ENCODE measurements around the gene EPG5.
"Not testable (repeated sequence)": the region's sequence is repeated elsewhere in the genome, so short reads cannot be mapped to it uniquely, and the experiment has no call there.

Gene EPG5

GRCh38 chr18:45836242-45837205 is 130.6 kb downstream of the EPG5 start:
- DNase-seq: no peak

- no peak for DNase-seq
Observed at GRCh38 chr18:45835057-45835636, 132.0 kb downstream of the EPG5 start.

- no peak for DNase-seq
Observed at GRCh38 chr18:45834306-45834705, 132.8 kb downstream of the EPG5 start.

DNA sequence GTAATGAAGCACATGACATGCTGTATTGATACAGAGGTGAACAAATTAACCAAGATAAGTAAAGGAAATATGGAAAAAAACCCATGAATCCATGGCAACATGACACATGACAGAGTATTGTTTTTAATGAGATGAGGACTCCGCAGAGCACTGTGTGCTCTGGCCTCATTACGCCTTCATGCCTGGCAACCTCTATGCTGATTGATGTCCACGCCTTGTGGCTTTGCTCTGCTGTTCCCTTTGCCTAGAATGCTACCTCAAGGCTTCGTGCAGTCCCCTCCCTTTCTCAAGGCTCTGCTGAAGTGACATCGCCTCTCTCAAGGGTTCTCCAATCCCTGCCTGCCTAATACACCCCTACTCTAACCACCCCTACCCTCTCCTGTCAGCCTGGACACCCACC is 133.3 kb downstream of the EPG5 start:
- no peak for DNase-seq

- DNase-seq: no peak
Observed at GRCh38 chr18:45830917-45831316, 136.2 kb downstream of the EPG5 start.

- DNase-seq: no peak
Observed at GRCh38 chr18:45829855-45830254, 137.3 kb downstream of the EPG5 start.

DNA sequence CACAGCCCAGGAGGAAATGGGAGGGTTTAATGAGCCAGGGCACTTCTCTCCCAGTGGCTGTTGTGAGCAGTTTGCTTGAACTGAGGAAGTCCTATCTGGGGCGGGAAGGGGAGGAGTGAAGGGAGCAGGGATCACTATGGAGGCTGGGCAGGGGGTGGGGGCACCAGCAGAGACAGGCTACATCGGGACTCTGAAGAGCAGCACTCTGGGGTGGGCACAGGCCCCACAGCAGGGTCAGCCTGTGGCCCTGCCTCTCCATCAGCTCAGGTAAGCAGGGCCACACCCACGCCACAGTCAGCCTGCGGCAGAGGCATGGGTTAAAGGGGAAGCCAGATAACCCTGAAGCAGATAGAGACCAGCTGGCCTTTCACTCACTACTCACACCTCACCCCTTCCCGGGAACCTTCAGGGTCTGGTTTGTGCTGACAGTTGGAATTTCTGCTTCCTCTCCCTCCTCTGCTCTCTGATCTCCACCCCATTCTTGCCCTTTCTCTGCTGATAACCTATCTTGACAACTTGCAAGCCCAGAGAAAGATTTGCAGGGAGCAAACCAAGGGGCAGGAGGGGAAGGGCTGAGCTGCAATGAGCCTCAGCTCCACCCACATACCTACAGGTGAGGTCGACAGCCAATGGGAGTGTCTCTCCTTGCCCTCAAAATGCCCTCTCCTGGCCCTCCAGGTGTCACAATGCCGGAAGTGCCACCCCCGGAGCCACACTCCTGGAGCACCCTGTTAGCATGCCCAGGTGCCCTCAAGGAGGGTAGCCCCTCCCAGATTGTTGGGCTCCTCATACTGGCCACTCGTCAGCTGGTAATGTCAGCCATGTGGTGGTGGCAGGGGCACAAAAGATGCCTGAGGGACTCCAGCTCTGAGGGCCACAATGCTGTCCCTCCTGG is 138.0 kb downstream of the EPG5 start:
- no peak for DNase-seq

- DNase-seq: not testable (repeated sequence)
Observed at GRCh38 chr18:45826716-45827115, 140.4 kb downstream of the EPG5 start.

- no peak for DNase-seq
Observed at GRCh38 chr18:45826084-45826483, 141.0 kb downstream of the EPG5 start.

DNA sequence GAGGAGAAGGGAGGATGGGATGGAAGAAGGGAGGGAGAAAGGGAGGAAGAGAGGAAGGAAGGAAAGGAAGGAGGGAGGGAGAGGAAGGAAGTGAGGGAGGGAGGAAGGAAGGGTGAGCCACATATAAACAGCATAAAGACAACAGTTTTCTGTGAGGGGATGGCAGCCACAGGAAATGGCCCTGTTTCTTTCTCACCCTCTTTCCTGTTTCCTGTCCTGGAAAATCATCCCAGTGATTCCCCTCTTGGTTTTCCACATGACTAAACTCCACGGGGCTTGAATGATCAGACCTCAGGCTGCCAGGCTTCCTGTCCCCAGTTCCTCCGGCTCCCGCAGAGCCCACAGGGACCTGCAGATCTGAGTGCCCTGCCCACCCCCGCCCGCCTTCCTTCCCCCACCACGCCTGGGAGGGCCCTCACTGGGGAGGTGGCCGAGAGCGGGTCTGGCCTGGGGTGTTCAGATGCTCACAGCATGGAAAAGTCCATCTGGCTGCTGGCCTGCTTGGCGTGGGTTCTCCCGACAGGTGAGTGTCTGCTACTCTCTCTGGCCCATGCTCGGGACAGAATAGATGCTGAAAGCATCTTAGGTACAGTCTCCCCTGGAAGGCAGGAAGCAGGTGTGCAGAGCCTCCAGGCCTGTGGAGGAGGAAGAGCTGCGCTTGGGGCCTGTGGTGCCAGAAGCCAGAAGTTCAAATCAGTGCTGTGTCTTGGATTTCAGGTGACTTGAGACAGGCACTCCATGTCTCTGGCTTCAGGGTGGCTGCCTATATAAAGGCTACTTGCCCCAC is 141.7 kb downstream of the EPG5 start, which contains the start of gene SIGLEC15:
Gene SIGLEC15 (plus strand): TSS at position 418 of the 787 bp plus-strand sequence. CDS start 54 bp downstream, at position 472.
- DNase-seq: no peak

GRCh38 chr18:45821711-45822110 is 145.4 kb downstream of the EPG5 start:
- DNase-seq: no peak

GRCh38 chr18:45821026-45821425 is 146.1 kb downstream of the EPG5 start:
- DNase-seq: no peak

DNA sequence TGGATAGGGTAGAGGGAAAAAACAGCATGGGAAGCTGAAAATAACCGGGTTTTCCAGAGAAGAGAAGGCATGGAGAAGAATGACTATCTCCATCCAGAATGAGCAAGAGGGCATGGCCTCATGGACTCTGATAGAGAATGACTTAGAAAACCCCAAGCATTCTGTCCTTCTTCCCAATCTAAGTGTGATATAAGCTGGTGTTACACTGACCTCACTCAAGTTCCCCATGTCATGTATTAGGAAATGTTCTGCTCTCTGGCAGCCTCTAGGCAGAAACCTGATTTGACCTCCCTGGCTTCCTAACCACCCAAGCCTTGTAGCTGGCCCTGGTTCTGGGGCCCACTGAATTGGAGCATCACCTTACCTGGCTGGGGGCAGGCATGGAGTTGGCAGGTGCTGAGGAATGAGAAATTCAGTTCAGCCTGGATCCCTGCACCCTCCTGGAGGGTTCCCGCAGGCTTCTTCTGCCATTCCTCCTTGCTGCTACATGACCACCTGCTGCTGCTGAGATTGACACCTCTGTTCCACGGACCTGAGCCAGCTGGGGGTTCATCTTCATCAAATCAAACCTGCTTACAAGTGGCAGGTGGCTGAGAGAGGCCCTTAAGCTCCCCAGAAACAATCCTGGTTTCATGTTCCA is 146.9 kb downstream of the EPG5 start:
- DNase-seq: no peak

DNA sequence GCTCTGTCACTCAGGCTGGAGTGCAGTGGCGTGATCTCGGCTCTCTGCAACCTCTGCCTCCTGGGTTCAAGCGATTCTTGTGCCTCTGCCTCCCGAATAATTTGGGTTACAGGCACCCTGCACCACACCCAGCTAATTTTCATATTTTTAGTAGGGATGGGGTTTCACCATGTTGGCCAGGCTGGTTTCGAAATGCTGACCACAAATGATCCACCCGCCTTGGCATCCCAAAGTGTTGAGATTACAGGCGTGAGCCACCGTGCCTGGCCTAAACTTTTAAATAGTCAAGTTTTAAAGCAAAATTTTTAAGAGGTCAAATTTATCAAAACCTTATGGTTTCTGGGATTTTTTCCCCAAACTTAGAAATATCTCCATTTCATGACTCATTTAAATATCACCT is 148.4 kb downstream of the EPG5 start:
- DNase-seq: not testable (repeated sequence)

- DNase-seq: no peak
Observed at GRCh38 chr18:45817543-45817942, 149.6 kb downstream of the EPG5 start.

DNA sequence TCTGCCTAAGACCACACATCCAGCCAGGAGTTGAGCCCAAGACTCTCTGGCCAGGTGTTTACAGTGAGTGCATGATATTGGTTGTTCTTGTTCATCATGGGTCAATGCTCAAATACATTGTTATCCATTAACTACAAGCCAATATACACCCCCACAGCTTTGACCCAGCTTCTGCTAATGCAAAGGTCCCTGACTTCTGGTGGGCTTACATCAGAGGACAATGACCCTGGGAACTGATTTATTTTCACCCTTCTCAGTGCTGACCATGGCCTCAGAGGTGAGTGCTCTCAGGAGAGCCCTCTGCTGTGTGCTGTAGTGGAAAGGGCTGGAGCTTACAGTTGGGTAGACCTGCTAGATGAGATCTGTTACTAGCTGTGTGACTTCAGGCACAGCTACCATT is 152.4 kb downstream of the EPG5 start:
- not testable (repeated sequence) for DNase-seq

DNA sequence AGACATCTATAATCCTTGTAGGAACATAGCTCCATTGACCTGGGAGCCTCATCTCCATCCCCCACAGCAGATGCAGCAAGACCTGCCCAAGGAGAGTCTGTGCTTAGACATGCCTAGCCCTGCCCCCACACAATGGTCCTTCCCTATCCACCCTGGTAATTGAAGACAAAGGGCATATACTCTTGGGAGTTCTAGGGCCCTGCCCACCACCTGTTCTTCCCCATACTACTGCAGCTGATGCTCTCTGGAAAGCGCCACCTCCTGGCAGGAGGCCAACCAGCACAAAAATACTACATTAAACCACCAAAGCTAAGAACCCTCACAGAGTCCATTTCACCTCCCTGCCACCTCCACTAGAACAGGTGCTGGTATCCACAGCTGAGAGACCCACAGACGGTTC is 160.0 kb downstream of the EPG5 start:
- peak; percentile 87 for DNase-seq

- DNase-seq: no peak
Observed at GRCh38 chr18:45806226-45806625, 160.9 kb downstream of the EPG5 start.

DNA sequence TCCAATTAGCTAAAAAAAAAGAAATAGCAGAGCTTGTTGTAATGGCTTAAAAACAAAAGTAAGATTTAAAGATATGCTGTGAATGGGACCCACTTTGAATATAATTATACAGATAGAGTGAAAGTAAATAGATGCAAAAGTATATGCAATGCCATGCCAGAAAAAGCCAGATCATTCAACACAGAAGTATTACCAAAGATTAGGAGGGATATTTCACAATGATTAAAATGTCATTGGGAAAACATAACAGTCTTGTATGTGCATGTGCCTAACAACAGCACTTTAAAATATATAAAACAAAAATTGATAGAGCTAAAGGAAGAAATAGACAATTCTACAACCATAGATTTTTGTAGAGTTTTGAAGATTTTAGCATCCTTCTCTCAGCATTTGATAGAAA is 161.6 kb downstream of the EPG5 start:
- DNase-seq: no peak

DNA sequence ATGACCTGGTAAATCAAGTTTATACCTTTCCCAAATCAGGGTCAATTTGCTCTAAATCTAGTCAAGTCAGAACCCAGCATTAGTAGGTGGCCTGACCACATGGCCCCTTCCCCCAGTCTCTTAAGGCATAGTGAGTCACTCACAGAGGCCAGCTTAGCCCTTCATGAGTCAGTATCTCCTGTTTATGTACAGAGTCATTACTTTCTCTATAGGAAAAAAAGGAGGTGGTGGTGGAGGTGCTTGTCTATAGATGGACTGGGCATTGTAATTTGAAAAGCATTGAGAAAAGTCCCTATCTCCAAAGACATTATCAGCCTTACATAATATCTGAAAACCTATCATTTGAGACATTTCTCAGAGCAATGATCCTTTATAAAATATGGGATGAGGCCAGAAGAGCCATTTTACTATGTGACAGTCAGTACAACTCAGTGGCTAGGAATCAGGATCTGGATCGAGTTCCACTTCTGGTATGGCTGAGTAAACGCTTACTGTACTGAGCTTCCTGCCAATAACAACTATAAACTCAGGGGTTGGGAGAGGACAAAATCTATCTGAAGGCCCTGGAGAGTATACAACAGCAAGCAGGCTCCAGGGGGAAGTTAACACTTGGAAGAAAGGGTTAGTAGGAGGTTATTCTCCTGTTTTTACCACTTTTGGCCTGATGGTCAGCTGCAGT is 164.2 kb downstream of the EPG5 start:
- no peak for DNase-seq

DNA sequence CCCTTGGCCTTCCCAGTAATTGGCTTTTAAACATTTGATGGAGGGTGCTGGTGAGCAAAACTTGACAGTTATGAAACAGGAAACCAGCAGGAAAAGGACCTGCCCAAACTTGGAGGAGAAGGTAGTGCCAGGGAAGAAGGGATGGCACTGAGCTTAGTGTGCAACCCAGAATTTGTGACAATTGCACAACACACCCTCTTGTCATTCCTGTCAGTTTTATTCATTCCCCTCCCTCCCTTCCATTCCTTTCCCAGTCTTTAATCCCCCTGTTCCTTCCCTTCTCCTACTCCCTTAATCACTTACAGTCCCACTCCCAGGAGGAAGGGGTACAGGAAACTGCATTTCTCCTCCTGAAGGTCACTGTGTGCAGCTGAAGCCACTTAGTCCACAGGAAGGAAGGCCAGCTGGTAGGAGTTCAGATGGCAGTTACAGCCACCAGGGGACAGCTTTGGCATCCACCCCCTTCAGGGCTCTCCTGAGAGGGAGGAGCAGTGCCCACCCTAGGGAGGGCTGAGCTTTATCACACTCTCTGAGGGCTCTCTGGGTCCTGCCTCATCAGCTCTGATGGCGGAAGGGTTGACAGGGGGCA is 165.6 kb downstream of the EPG5 start:
- no peak for DNase-seq

All from NCI-H1436 treated with DMSO at 0.1 percent for 48 hours (cell line).